Memory B cell (primary cell): Measurements from ENCODE around the gene NCLN.
A peak's percentile ranks its signal among the peaks of the same experiment; 100 is the strongest.

Source experiments
- ATAC-seq: fragments of 150-1000 bp; cut with Tn5 transposase; 2 replicates; pipeline ENCODE4 v1.10.0; 2021; ENCODE audit warnings: low read depth, mild to moderate bottlenecking, moderate library complexity
- DNase-seq, 2 donors: peaks; one replicate each; pipeline ENCODE4 v3.0.0; 2022; ENCODE audit warnings: low spot score in 2 of 2
- H3K27ac Mint-ChIP-seq: one replicate; pipeline ENCODE4 v1.8.0; 2022; ENCODE audit warnings: mild to moderate bottlenecking, moderate library complexity, mixed read lengths
- H3K27me3 Mint-ChIP-seq: one replicate; pipeline ENCODE4 v1.8.0; 2022; ENCODE audit warnings: mixed read lengths
- H3K36me3 Mint-ChIP-seq: one replicate; pipeline ENCODE4 v1.8.0; 2022; ENCODE audit warnings: mild to moderate bottlenecking, mixed read lengths
- H3K4me1 Mint-ChIP-seq: one replicate; pipeline ENCODE4 v1.8.0; 2022; ENCODE audit warnings: mixed read lengths
- H3K4me3 Mint-ChIP-seq: one replicate; pipeline ENCODE4 v1.8.0; 2022; ENCODE audit warnings: mild to moderate bottlenecking, moderate library complexity, mixed read lengths
- H3K9me3 Mint-ChIP-seq: one replicate; pipeline ENCODE4 v1.8.0; 2022; ENCODE audit warnings: mixed read lengths

NCLN gene

DNA sequence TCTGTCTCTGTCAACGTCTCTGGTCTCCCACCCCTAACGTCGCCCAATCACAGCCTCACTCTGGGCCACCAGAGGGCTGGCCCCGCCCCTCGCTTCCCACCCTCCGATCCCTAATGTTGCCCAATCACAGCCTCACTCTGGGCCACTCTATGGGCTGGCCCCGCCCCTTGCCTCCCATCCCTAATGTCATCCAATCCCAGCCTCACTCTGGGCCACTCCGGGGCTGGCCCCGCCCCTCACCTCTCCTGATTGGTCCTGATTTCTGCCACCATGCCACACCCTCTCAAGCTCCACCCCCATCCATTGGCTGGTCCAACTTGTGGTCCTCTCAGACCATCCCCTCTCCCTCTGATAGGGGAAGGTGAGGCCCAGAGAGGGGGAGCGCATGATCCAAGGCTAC, 63.7 kb downstream of the NCLN start:
- DNase-seq = no peak
- H3K9me3 Mint-ChIP-seq = peaks cover 7% of the 10 kb centered on the region

DNA sequence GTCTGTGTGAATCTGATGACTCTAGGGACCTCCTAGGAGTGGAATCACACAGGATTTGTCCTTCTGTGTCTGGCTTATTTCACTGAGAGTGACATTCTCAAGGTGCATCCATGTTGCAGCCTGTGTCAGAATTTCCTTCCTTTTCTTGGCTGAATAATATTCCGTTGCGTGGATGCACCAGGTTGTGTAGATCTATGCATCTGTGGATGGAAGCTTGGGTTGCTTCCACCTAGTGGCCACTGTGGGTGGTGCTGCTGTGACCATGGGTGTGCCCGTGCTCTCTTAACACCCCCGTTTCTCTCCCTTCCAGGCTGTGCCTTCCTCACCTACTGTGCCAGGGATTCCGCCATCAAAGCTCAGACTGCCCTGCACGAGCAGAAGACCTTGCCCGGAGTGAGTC, 64.9 kb downstream of the NCLN start:
- Mint-ChIP-seq H3K4me3 (no peak overlapping the region), H3K4me1 (peaks cover 2% of the 10 kb centered on the region), H3K9me3 (peaks cover 12% of the 10 kb centered on the region), H3K36me3 (peaks cover 9% of the 10 kb centered on the region), H3K27me3 (peaks cover 24% of the 10 kb centered on the region), H3K27ac (no peak overlapping the region)
- DNase-seq (no peak), ATAC-seq (peak; percentile 60)

More for the DNA sequence above, 63.7 kb downstream of the NCLN start:
- no peak for ATAC-seq
- peaks cover 2% of the 10 kb centered on the region for H3K4me1 Mint-ChIP-seq
- H3K36me3 Mint-ChIP-seq = peaks cover 4% of the 10 kb centered on the region
- no peak overlapping the region for H3K27ac Mint-ChIP-seq
- H3K4me3 Mint-ChIP-seq = no peak overlapping the region
- H3K27me3 Mint-ChIP-seq = peaks cover 16% of the 10 kb centered on the region

DNA sequence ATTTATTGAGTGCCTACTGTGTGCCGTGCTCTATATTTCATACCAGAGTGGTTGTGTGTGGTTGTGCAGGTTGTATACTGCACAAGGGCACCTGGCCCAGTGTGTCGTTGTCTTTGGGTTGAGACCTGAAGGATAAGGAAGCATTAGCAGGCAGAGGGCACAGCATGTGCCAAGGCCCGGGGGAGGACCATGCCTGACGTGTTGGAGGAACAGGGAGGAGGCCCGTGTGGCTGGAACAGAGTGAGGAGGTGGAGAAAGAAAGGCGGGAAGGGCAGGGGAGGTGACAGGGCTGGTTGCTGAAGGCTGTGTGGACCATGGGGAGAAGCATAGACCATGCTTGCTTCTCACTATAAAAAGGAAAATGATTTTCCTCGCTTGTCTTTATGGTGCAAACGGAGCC, 65.5 kb downstream of the NCLN start:
- peaks cover 24% of the 10 kb centered on the region for H3K27me3 Mint-ChIP-seq
- peaks cover 2% of the 10 kb centered on the region for H3K4me1 Mint-ChIP-seq
- H3K4me3 Mint-ChIP-seq = no peak overlapping the region
- ATAC-seq (no peak), DNase-seq (no peak)
- H3K9me3 Mint-ChIP-seq = peaks cover 12% of the 10 kb centered on the region
- peaks cover 9% of the 10 kb centered on the region for H3K36me3 Mint-ChIP-seq
- H3K27ac Mint-ChIP-seq = no peak overlapping the region

DNA sequence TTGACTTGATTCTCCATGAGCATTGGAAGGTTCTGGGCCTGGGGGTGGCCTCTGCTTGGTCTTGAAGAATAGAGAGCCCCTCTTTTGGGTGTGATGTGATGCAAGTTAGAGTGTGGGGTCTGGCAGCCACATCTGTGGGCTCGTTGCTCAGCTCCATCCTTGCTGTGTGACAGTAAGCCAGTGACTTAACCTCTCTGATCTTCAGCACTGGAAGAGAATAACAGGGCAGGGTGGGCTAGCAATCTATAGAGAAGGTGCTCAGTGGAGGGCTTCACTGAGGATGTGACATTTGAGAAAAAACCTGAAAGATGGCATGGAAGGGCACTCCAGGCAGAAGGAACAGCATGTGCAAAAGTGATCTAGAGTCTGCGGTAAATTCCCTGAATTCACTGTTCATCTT, 66.9 kb downstream of the NCLN start:
- no peak for ATAC-seq
- no peak overlapping the region for H3K27ac Mint-ChIP-seq
- H3K4me3 Mint-ChIP-seq = no peak overlapping the region
- peaks cover 10% of the 10 kb centered on the region for H3K36me3 Mint-ChIP-seq
- peaks cover 14% of the 10 kb centered on the region for H3K9me3 Mint-ChIP-seq
- no peak for DNase-seq
- peaks cover 2% of the 10 kb centered on the region for H3K4me1 Mint-ChIP-seq
- H3K27me3 Mint-ChIP-seq = peaks cover 27% of the 10 kb centered on the region

DNA sequence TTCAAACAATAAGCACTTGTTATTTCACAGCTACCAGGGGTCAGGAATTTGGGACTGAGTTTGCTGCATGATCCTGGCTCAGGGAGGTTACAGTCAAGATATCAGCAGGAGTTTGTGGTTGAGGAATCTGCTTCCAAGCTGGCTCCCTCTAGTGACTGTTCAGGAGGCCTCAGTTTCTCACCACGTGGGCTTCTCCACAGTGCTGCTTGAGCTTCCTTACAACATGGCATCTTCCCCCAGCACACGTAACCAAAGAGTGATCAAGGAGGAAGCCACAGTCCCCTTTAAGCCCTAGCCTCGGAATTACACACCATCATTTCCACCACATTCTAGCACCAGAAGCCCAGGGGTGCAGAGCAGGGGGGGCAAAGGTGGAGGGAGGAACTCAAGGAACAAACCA, 67.5 kb downstream of the NCLN start:
- H3K9me3 Mint-ChIP-seq = peaks cover 14% of the 10 kb centered on the region
- H3K27ac Mint-ChIP-seq = no peak overlapping the region
- no peak for ATAC-seq
- no peak overlapping the region for H3K4me3 Mint-ChIP-seq
- peaks cover 10% of the 10 kb centered on the region for H3K36me3 Mint-ChIP-seq
- no peak for DNase-seq
- H3K27me3 Mint-ChIP-seq = peaks cover 27% of the 10 kb centered on the region
- peaks cover 2% of the 10 kb centered on the region for H3K4me1 Mint-ChIP-seq

DNA sequence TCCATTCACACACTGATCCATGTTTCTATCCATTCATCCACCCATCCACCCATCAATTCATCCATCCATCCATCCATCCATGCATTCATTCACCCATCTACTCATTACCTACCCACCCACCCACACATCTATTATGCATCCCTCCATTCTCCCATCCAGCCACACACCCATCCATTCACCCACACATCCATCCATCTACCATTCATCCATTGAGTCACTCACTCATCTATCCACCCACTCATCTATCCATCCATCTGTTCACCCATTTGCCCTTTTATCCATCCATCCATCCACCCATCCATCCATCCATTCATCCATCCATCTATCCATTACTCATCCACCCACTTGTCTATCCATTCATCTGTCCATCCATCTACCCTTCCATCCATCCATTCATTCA, 68.8 kb downstream of the NCLN start:
- H3K4me3 Mint-ChIP-seq = no peak overlapping the region
- peaks cover 2% of the 10 kb centered on the region for H3K4me1 Mint-ChIP-seq
- H3K27me3 Mint-ChIP-seq = peaks cover 33% of the 10 kb centered on the region
- peaks cover 10% of the 10 kb centered on the region for H3K36me3 Mint-ChIP-seq
- no peak overlapping the region for H3K27ac Mint-ChIP-seq
- no peak for DNase-seq
- peaks cover 11% of the 10 kb centered on the region for H3K9me3 Mint-ChIP-seq
- ATAC-seq = no peak

DNA sequence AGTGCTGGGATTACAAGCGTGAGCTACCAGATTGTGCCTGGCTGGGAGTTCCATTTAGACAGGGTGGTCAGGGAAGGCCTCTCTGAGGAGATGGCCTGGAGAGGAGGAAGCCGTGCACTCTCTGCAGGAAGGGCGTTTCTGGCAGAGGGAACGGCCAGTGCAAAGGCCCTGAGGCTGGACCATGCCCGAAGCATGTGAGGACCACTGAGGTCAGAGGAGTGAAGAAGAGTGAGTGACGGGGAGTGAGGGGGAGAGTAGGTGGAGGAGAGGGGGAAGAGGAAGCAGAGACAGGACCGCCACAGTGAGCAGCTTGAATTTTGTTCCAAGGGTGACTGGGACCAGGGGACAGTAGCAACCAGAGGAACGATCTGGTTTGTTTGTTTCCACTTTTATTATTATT, 71.3 kb downstream of the NCLN start:
- DNase-seq (no peak), ATAC-seq (no peak)
- H3K4me3 Mint-ChIP-seq = no peak overlapping the region
- H3K27me3 Mint-ChIP-seq = peaks cover 24% of the 10 kb centered on the region
- H3K36me3 Mint-ChIP-seq = peaks cover 10% of the 10 kb centered on the region
- H3K4me1 Mint-ChIP-seq = no peaks in the 10 kb centered on the region
- H3K27ac Mint-ChIP-seq = no peak overlapping the region
- H3K9me3 Mint-ChIP-seq = peaks cover 11% of the 10 kb centered on the region
